Measurements from ENCODE around the gene KCNK5.

KCNK5 gene

DNA sequence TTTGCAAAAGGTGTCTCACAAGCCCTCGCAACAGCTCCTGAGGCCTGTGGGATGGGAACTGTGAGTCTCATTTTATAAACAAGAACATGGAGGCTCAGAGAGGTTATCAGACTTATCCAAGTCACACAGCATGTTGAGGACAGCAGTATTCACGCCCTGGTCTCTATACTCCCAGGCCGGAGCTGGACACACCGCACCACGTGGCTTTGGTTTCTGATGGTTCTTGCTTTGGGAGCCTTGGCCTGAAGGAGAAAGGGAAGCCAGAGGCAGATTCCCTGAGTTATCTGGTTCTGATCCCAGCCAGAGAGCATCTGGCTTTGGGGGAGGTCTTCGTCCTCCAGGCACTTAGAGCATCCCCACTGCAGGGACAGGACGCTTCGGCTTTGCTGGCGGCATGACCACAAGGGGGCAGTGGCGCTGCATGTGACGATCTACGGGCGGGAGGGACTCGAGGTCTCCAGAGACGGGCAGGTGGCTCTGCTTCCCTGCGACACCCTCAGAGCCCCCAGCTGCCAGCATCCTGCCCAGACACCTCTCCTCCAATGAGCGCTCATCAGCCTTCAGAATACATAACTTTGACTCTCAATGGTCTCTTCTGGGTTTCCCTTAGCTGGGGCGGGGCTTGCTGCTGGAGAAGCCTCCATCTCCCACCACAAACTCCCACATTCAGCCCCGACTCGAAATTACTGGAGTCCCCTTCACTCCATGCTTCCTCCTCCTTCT is 62.9 kb downstream of the KCNK5 start:
- Histone ChIP-seq H3K4me3 (no peak overlapping the region), H3K9me3 (peaks cover under 1% of the 10 kb centered on the region; the same call in 1 of the 2 replicates), H3K27me3 (ENCODE audit: low read depth) (no peaks in the 10 kb centered on the region), H3K4me1 (no peaks in the 10 kb centered on the region), H3K36me3 (replicated peaks) (no peaks in the 10 kb centered on the region)
- peak; percentile 59 to 90 for DNase-seq (ENCODE audit: low spot score in 2 of 2)
- in situ Hi-C loops (cut with MboI; ENCODE audit: low sequenced_read_pairs), result loop anchor here (5.0 kb wide), 1 partner anchor 136 kb away; no protein-coding TSS in a partner anchor

DNA sequence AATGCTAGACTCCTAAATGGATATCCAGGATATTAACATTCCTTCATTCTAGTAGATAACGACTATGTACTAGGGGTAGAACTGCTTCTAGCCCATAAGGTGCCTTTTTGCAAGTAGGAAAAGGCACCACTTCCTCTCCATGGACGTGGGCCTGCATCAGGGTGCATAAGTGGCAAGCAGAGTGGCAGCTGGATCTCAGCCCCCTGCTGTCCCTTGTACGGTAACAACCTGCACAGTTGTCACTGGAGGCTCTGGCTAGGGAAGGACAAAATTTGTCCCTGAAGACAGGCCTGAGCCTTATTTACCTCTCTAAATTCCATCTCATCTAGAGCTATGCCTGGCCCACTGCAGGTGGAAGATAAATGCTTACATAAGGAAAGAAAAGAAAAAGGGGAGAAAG is 71.8 kb downstream of the KCNK5 start:
- Histone ChIP-seq H3K4me1 (no peaks in the 10 kb centered on the region), H3K27me3 (ENCODE audit: low read depth) (no peaks in the 10 kb centered on the region), H3K4me3 (no peak overlapping the region), H3K9me3 (no peaks in the 10 kb centered on the region), H3K36me3 (replicated peaks) (no peaks in the 10 kb centered on the region)
- in situ Hi-C loops (cut with MboI; ENCODE audit: low sequenced_read_pairs), result no loop called here
- DNase-seq (ENCODE audit: low spot score in 2 of 2), result no peak

DNA sequence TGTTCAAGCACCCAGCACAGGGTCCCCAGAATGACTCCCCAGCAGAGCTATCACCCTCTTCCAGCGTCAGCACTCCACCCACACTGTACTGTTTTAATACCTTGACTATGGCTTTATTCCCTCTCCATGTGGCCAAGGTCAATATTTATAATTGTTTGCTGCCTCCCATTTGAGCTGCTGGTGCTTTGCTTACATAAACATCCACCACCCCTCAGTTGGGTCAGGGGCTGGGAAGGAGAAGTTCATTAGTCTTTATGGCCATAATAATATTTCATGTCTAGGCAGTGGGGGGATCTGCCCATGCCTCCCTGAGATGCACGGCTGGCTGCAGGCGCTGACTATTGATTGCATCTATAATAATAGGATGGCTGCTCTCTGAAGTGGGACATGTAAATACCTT is 72.5 kb downstream of the KCNK5 start:
- no peaks in the 10 kb centered on the region for H3K9me3 ChIP-seq
- H3K36me3 ChIP-seq (replicated peaks), result no peaks in the 10 kb centered on the region
- H3K4me1 ChIP-seq, result no peaks in the 10 kb centered on the region
- peaks cover 2% of the 10 kb centered on the region; the same call in 1 of the 2 replicates for H3K27me3 ChIP-seq (ENCODE audit: low read depth)
- no peak for DNase-seq (ENCODE audit: low spot score in 2 of 2)
- in situ Hi-C loops (cut with MboI; ENCODE audit: low sequenced_read_pairs), result no loop called here
- no peak overlapping the region for H3K4me3 ChIP-seq

DNA sequence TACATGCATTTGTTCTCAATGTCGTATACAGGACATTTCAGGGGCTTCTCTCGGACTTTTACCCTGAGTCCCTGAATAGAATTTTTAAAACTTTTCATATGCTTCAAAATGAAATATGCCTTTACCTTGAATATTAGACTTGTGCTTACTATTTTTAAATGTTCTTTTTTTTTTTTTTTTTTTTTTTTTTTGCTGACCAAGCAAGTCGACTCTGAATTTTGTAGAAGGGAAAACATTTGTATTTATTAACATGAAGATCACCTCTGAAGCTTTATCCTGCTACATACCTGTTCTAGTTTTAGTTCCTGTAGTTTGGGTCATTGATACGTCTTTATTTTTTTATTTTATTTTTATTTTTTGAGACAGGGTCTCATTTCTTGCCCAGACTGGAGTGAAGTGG is 74.6 kb downstream of the KCNK5 start:
- Histone ChIP-seq H3K4me1 (no peaks in the 10 kb centered on the region), H3K9me3 (no peaks in the 10 kb centered on the region)

DNA sequence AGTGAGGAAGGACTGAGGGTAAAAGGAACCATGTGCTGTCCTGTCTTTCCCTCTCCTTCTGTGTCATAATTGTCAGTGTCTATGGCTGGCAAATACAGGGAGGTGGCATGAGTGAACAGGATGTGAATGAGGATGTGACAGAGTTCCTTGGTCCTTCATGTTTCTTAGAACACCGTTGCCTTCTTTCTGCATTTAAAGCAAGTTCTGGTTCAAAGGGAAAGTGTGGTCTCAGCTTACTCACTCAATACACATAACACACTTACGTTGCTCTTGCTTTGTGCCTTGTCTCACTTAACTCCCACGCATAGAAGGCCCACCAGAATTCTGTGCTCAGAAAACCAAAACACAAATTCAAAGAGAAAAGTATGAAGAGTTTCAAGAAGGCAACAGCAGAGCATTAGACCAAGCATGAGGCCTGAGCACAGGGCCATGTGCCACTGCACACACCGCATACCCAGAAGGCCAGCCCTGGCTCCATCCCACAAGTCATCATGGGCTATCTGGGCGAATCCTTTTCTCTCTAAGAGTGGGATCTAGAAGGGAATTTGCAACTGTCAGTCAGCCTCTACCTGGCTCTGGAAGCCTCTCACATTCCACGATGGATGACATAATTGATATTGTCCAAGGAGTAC is 75.4 kb downstream of the KCNK5 start:
- Histone ChIP-seq H3K36me3 (replicated peaks) (no peaks in the 10 kb centered on the region), H3K4me1 (no peaks in the 10 kb centered on the region), H3K9me3 (no peaks in the 10 kb centered on the region), H3K4me3 (no peak overlapping the region), H3K27me3 (ENCODE audit: low read depth) (peaks cover 16% of the 10 kb centered on the region)
- in situ Hi-C loops (cut with MboI; ENCODE audit: low sequenced_read_pairs), result no loop called here
- DNase-seq (ENCODE audit: low spot score in 2 of 2), result no peak

More for the DNA sequence above, 74.6 kb downstream of the KCNK5 start:
- peaks cover 15% of the 10 kb centered on the region for H3K27me3 ChIP-seq (ENCODE audit: low read depth)
- no peak overlapping the region for H3K4me3 ChIP-seq
- in situ Hi-C loops (cut with MboI; ENCODE audit: low sequenced_read_pairs), result no loop called here
- H3K36me3 ChIP-seq (replicated peaks), result no peaks in the 10 kb centered on the region
- no peak for DNase-seq (ENCODE audit: low spot score in 2 of 2)

DNA sequence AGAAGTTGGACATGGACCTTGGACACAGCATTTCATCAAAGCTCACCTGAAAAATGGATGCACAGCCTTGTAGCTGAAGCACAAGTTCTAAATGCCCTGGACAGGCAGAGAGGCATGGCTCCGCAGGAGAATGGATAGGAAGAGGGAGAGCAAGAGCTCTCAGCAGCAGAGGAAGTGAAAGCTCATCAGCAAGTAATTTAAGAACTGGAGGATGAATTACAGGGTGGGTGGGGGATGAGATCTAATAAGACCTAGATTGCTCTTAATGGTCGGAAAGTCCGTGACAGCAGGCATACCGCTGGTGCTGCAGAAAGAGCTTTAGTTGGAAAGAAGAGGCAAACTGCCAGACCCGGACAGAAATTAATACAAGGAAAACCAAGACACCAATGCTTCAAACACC is 77.0 kb downstream of the KCNK5 start:
- no peaks in the 10 kb centered on the region for H3K9me3 ChIP-seq
- no peak for DNase-seq (ENCODE audit: low spot score in 2 of 2)
- H3K4me1 ChIP-seq, result no peaks in the 10 kb centered on the region
- no peaks in the 10 kb centered on the region for H3K36me3 ChIP-seq (replicated peaks)
- H3K27me3 ChIP-seq (ENCODE audit: low read depth), result peaks cover 16% of the 10 kb centered on the region
- no peak overlapping the region for H3K4me3 ChIP-seq
- in situ Hi-C loops (cut with MboI; ENCODE audit: low sequenced_read_pairs), result no loop called here

DNA sequence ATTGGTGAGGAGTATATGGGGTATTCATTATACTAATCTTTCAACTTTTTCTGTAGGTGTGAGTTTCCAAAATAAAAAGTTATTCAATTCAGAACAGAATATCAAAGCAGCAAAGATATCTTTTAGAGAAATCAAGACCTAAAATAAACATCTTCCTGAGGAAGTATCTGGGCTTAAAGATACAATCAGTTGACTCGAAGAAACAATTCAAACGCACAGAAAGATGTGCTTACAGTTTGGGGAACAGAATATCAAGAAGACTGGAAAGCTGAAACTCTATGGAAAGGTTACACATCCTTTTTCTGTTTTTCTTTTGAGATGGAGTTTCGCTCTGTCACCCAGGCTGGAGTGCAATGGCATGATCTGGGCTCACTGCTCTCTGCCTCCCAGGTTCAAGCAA is 78.1 kb downstream of the KCNK5 start:
- H3K4me3 ChIP-seq, result no peak overlapping the region
- peaks cover 16% of the 10 kb centered on the region for H3K27me3 ChIP-seq (ENCODE audit: low read depth)
- no peaks in the 10 kb centered on the region for H3K9me3 ChIP-seq
- in situ Hi-C loops (cut with MboI; ENCODE audit: low sequenced_read_pairs), result no loop called here
- no peaks in the 10 kb centered on the region for H3K36me3 ChIP-seq (replicated peaks)
- no peaks in the 10 kb centered on the region for H3K4me1 ChIP-seq
- no peak for DNase-seq (ENCODE audit: low spot score in 2 of 2)

DNA sequence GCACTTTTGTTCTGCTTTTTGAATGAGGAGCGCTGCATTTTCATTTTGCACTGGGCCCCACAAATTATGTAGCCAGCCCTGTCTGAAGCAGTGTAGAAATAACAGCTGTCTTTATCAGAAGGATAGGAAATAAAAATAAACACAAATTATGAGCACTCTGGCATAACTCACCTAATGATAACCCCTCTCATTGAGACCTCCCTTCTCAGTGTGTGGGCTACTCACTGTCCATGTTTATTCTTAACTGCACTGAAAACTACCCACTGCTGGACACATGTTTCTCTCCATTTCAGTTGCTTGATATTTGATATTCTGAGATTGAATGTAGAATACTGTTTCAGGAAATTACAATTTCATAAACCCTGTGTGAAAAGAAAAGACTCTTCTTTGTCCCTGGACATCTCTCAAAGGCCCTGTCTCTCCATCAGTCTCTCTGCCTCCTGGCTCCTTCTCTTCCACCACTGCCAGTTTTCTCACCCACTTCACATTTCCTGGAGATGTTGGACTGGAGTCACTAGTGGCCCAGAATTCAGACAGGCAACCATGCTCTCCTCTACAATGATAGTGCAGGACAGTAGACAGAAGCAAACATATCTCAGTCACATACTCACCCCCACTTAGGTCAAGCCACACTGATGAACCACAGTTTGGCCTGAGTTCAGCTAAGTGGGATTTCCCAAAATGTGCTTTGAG is 84.6 kb downstream of the KCNK5 start:
- H3K4me3 ChIP-seq, result no peak overlapping the region
- in situ Hi-C loops (cut with MboI; ENCODE audit: low sequenced_read_pairs), result no loop called here
- no peaks in the 10 kb centered on the region for H3K4me1 ChIP-seq
- no peaks in the 10 kb centered on the region for H3K36me3 ChIP-seq (replicated peaks)
- H3K27me3 ChIP-seq (ENCODE audit: low read depth), result peaks cover under 1% of the 10 kb centered on the region; the same call in 1 of the 2 replicates
- no peak for DNase-seq (ENCODE audit: low spot score in 2 of 2)
- H3K9me3 ChIP-seq, result no peaks in the 10 kb centered on the region

DNA sequence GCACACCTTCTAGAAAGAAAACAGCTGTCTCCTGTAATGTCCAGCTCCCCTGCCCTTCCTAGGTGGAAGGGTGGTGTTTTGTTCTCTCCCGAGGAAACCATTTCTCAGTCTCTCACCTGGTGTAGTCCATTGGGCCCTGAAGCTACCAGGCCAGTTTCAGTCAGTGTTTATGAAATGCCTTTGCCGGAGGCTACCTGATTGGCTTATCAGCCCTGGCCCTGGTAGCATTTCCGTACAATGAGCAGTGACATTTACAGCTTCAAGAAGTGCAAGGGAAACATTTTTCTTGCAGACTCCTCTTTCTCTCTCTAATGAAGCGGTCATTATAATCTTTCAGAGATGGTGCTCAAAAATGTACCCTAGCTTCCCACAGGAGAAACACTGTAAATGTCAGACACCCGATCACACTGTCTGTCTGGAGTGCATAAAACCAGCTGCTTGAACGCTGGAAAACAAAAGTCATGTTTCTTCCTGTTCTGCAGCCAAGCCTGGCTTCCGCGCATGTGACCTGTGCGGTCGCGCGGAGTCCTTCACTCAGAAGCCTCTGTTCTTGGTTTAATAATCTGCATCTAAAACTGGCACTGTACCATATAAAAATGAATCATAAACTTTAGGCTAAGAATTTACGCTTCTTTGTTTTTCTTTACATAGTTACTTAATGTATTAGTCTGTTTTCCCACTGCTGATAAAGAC is 85.9 kb downstream of the KCNK5 start:
- no peaks in the 10 kb centered on the region; the same call in 1 of the 2 replicates for H3K27me3 ChIP-seq (ENCODE audit: low read depth)
- in situ Hi-C loops (cut with MboI; ENCODE audit: low sequenced_read_pairs), result no loop called here
- no peak for DNase-seq (ENCODE audit: low spot score in 2 of 2)

DNA sequence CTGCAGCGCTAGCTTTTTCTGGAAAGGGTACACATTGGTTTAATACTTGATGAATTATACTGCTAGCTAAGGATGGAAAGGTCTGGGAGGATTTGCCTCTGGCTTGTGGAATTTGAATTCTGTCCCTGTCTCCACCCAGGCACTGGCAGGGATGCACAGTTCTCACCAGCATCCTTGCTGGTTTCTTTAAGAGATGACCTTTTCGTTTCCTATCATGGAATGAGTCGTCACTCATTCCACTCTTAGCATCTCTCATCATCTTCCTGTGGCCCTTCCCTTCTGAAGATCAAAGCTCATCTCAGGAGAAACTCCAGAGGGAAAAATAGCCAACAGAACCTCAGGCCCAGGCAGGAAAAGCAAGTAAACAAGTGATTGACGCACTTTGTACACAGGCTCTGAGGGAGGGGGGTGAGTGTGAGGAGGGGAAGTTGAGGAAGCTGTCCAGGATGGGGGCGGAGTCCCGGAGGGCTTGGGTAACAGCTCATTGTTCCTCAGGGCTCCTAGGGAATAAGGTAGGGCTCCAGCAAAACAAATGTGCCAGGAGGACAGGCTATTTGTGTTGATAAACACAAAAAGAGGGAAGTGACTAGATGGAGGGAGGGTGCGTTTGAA is 88.6 kb downstream of the KCNK5 start:
- in situ Hi-C loops (cut with MboI; ENCODE audit: low sequenced_read_pairs), result no loop called here
- no peak for DNase-seq (ENCODE audit: low spot score in 2 of 2)
- no peaks in the 10 kb centered on the region for H3K36me3 ChIP-seq (replicated peaks)
- no peaks in the 10 kb centered on the region for H3K9me3 ChIP-seq
- no peaks in the 10 kb centered on the region for H3K4me1 ChIP-seq
- H3K27me3 ChIP-seq (ENCODE audit: low read depth), result no peaks in the 10 kb centered on the region; the same call in 1 of the 2 replicates
- no peak overlapping the region for H3K4me3 ChIP-seq

More for the DNA sequence above, 85.9 kb downstream of the KCNK5 start:
- no peaks in the 10 kb centered on the region for H3K36me3 ChIP-seq (replicated peaks)
- no peaks in the 10 kb centered on the region for H3K4me1 ChIP-seq
- no peak overlapping the region for H3K4me3 ChIP-seq
- H3K9me3 ChIP-seq, result no peaks in the 10 kb centered on the region
